Raji (cell line): Measurements from ENCODE around the gene NDFIP1.

Source experiments
- POLR2A ChIP-seq: IDR thresholded peaks from 2 replicates; pipeline ENCODE4 v1.6.1; 2011; ENCODE audit warnings: low read depth, low read length, control low read depth; ENCODE audit not compliant: insufficient read depth

NDFIP1 gene

GRCh38 chr5:142152384-142152732 lies 43.8 kb downstream of the NDFIP1 start:
- TF ChIP-seq POLR2A = no peak

GRCh38 chr5:142153674-142154448 lies 45.3 kb downstream of the NDFIP1 start:
- no peak for TF ChIP-seq POLR2A

GRCh38 chr5:142156839-142157463 lies 48.4 kb downstream of the NDFIP1 start:
- no peak for TF ChIP-seq POLR2A

- TF ChIP-seq POLR2A = no peak
These were observed 50.8 kb downstream of the NDFIP1 start for GRCh38 chr5:142159354-142159753.

- TF ChIP-seq POLR2A = no peak
These were observed 55.7 kb downstream of the NDFIP1 start for GRCh38 chr5:142164315-142164714.

GRCh38 chr5:142166754-142167153 lies 58.2 kb downstream of the NDFIP1 start:
- TF ChIP-seq POLR2A = no peak

GRCh38 chr5:142167458-142167857 lies 58.9 kb downstream of the NDFIP1 start:
- no peak for TF ChIP-seq POLR2A

GRCh38 chr5:142168365-142168764 lies 59.8 kb downstream of the NDFIP1 start:
- TF ChIP-seq POLR2A = no peak

- TF ChIP-seq POLR2A = no peak
These were observed 61.8 kb downstream of the NDFIP1 start for GRCh38 chr5:142170254-142170953.

GRCh38 chr5:142171270-142171669 lies 62.7 kb downstream of the NDFIP1 start:
- TF ChIP-seq POLR2A = no peak

GRCh38 chr5:142175039-142175438 lies 66.5 kb downstream of the NDFIP1 start:
- no peak for TF ChIP-seq POLR2A

- TF ChIP-seq POLR2A = no peak
These were observed 67.0 kb downstream of the NDFIP1 start for GRCh38 chr5:142175461-142176142.

GRCh38 chr5:142176255-142176654 lies 67.7 kb downstream of the NDFIP1 start:
- no peak for TF ChIP-seq POLR2A

GRCh38 chr5:142178651-142179050 lies 70.1 kb downstream of the NDFIP1 start:
- TF ChIP-seq POLR2A = no peak

- TF ChIP-seq POLR2A = no peak
These were observed 71.3 kb downstream of the NDFIP1 start for GRCh38 chr5:142179776-142180387.
